Bone marrow (tissue), 2 donors: ENCODE measurements around the gene BAZ1B.
"Not testable (repeated sequence)": the region's sequence is repeated elsewhere in the genome, so short reads cannot be mapped to it uniquely, and the experiment has no call there.

ENCODE experiments used
- DNase-seq, 2 donors: peaks; one replicate each; lab custom pipeline; 2025; lab: John Stamatoyannopoulos, UW

The BAZ1B gene

DNA sequence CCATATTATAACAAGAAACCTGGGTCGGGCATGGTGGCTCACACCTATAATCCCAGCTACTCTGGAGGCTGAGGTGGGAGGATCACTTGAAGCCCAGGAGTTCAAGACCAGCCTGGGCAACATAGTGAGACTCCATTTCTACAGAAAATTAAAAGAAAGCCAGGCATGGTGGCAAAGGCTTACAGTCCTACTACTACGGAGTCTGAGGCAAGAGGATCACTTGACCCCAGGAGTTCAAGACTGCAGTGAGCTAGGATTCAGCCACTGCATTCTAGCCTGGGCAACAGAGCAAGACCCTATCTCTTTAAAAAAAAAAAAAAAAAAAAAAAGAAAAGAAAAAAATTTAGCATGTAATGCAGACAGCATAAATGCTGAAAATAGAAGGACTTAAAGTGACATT, 16.4 kb upstream of the BAZ1B start:
- not testable (repeated sequence) for DNase-seq

GRCh38 chr7:73537051-73537450, 15.0 kb upstream of the BAZ1B start:
- DNase-seq: no peak

DNA sequence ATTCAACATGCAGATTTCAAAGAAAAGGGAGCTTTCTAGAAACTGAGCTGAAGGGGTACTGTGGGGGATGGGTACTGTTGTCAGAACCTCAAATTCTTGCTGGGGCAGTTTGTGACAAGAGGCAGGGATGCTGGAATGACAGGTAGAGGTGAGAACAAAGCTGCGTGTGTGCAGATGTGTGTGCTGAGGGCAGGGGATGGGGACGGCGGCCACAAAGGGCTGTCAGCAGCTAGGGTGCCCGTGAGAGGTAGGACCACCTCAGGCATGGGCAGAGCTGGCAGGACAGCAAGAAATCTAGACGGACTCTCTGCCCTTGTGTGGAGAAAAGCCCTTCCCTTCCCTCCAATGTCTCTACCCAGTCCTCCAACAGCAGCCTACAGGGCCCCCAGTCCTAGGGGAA, 14.4 kb upstream of the BAZ1B start:
- no peak for DNase-seq

DNA sequence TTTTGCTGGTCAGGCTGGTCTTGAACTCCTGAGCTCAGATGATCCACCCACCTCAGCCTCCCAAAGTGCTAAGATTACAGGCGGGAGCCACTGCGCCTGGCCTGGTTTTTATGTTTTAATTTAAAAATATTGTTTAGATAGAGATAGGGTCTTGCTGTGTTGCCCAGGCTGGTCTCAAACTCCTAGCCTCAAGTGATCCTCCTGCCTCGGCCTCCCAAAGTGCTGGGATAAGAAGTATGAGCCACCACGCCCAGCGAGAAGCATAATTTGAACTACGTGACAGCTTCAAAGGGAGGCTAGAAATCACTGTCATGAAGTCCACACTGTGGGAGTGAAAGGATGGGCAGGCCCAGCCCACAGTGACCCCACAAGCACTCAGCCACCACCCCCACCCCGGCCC, 13.8 kb upstream of the BAZ1B start:
- not testable (repeated sequence) for DNase-seq

DNA sequence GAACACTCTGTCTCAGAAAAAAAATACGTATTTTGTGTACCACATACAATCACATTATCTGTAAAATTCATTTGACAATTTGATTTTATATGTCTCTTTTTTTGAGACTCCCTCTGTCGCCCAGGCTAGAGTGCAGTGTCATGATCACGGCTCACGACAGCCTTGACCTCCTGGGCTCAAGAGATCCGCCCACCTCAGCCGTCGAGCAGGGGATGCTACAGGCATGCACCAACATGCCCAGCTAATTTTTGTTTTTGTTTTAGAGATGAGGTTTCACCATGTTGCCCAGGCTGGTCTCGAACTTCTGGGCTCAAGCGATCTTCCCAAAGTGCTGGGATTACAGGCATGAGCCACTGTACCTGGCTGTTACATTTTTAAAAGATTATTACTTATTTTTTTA, 11.6 kb upstream of the BAZ1B start:
- DNase-seq: no peak

- DNase-seq: no peak
Observed at GRCh38 chr7:73532224-73532623, 10.1 kb upstream of the BAZ1B start.

DNA sequence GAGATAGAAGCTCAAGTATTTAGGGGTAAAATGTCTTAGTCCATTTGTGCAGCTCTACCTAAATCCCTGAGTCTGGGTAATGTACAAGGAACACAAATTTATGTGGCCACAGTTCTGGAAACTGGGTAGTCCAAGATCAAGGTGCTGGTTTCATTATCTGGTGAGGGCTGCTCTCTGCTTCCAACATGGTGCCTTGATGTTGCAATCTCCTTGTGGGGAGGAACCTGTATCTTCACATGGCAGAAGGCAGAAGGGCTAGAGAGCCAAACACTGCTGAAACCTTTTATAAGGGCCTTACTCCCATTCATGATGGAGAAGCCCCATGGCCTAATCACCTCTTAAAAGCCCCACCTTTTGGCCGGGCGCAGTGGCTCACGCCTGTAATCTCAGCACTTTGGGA, 8.7 kb upstream of the BAZ1B start:
- no peak for DNase-seq

DNA sequence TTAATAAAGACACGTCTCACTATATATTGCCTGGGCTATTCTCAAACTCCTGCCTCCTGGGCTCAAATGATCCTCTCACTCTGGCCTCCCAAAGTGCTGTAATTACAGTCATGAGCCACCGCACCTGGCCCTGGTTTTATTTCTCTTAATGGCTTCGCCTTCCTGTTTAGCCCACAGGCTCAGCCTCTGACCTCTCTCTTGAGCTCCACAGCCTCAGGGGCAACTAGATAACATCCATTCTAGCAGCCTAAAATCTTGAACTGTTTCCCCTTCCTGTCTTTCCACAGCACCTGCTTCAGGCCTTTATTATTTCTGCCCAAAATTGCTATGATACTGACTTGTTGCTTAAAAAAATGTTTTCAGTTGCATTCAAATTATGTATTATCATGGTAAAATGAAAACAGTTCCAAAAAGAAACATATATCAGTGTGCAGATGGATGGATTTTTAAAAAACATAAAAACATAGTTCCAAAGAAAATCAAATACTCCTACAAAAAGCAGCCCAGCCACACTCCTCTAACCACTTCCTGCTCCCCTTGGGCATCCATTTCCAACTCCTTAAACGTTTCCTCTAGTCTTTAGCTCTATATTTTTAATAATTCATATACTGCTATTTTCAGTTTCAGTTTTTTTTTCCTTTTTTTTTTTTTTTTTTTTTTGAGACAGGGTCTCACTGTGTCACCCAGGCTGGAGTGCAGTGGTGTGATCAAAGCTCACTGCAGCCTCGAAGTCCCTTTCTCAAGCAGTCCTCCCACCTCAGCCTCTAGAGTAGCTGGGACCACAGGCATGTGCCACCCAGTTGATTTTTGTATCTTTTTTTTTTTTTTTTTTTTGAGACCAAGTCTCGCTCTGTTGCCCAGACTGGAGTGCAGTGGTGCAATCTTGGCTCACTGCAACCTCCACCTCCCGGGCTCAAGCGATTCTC, 5.1 kb upstream of the BAZ1B start:
- DNase-seq: no peak

- not testable (repeated sequence) for DNase-seq
Observed at GRCh38 chr7:73526158-73526494, 4.0 kb upstream of the BAZ1B start.

DNA sequence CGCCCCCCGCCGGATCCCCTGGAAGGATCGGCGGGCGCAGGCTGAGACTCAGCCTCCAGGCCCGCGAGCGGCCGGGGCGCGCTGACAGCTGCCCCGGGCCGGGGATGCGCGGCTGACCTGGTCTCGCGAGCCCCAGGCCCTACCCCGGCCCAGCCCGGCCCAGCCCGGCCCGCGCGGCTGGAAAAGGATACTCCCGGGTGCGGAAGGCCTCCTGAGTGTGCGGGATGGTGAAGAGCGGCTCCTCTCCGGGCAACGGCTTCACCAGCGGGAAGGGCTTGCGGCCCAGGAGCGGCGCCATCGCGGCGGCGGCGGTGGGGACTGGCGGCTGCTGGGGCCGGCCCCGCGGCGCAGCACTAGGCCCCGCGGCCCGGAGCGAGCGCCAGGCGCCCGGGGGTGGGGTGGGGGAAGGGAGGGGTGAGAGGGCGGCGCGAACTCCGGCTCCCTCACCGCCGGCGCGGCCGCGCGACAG, 423 bp downstream of the BAZ1B start:
- peak; percentile 36 to 83 for DNase-seq

- DNase-seq: no peak
Observed at GRCh38 chr7:73520673-73521635, 1.1 kb downstream of the BAZ1B start.

DNA sequence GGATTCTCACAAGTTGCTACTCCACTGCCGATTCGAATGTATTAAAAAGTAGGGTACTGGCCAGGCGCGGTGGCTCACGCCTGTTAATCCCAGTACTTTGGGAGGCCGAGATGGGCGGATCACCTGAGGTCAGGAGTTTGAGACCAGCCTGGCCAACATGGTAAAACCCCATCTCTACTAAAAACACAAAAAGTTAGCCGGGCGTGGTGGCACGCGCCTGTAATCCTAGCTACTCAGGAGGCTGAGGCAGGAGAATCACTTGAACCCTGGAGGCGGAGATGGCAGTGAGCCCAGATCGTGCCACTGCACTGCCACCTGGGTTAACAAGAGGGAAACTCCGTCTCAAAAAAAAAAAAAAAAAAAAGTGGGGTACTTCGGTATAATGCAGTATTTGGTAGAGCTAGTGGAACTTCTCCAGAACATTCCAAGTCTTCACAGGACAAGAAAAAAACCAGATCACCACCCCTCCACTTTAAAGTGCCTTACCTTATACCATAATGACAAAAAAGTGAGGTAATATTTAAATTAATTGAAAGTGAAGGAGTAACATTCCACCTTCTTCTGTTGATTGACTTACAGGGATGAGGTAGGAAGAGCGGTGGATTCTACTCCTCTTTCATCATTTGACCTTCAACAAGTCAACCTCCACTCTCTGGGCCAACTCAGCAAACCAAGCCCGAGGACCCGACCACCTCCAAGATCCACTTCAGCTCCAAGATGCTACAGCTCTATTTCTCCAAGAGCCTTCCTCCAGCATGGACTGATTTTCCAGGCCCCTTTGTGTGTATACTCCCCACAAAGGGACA, 2.0 kb downstream of the BAZ1B start:
- no peak for DNase-seq

DNA sequence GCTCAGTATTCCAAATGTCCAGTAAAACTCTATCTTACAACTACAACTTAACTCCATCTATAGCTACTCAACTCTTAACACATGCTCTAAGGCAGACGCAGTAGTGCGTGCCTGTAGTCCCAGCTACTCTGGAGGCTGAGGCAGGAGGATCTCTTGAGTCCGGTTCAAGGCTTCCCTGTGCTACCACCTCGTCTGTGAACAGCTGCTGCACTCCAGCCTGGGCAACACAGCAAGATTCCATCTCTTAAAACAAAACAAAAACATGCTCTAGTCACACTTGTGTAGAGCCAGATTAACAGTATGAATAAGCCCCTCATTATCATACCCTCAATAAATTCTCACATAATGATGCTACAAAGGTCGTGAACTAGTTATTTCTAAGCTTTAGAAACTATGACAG, 3.6 kb downstream of the BAZ1B start:
- no peak for DNase-seq

GRCh38 chr7:73517241-73517995, 4.7 kb downstream of the BAZ1B start:
- DNase-seq: no peak

DNA sequence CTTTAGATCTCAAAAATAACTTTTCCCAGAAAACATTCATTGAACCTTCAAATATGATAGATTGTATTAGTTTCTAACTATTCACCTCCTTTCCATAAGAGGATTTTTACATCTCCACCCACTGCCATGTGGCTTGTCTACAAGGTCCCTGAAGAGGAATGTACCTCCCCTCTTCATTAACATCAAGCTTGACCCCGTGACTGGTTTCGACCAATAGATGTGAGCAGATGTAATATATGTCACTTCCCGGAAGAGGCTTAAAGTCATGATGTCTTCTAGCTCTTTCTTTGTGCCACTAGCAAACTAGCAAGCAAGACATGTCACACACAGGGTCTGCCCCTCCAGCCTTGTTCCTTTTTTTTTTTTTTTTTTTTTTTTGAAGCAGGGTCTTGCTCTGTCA, 6.9 kb downstream of the BAZ1B start:
- DNase-seq: no peak

DNA sequence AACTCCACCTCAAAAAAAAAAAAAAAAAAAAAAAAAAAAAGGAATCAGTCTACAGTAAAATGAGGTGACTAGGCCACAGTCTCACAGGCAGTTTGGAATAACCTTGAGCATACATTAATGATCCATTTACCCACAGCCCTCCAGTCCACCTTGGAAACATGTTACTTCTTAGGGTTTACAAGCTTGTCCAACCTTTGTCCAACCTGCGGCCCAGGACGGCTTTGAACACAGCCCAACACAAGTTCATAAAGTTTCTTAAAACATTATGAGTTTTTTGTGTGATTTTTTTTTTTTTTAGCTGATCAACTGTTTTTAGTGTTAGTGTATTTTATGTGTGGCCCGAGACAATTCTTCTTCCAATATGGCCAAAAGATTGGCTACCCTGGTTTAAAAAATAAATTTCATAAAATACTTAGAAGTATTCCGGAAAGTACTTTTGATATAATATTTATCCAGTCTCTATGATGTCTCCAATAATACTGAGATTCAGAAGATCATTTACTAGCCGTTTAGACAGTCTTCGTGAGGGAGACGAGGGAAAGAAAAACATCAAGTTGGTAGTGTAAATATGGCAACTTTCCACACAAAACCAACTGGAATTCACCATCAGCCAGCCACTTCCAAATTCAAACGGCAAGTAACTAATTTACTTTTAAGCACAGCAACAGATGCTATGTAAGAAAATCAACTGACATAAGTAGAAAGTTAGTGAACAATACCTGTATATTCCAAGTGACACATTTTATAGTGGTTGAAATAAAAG, 9.9 kb downstream of the BAZ1B start:
- no peak for DNase-seq

- DNase-seq: no peak
Observed at GRCh38 chr7:73509463-73509862, 12.6 kb downstream of the BAZ1B start.

DNA sequence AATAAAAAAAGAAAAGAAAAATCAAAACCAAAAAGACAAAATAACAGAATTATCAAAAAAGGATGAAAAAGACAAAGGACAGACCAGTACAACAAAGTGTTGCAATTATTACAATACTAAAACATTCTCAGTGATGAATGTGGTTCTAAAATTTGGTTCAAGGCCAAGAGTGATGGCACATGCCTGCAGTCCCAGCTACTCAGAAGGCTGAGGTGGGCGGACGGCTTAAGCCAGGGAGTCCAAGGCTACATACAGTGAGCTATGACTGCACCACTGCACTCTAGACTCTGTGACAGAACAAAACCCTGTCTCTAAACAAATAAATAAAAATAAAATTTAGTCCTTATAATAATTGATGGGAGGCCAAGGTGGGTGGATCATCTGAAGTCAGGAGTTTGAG, 14.5 kb downstream of the BAZ1B start:
- DNase-seq: no peak

DNA sequence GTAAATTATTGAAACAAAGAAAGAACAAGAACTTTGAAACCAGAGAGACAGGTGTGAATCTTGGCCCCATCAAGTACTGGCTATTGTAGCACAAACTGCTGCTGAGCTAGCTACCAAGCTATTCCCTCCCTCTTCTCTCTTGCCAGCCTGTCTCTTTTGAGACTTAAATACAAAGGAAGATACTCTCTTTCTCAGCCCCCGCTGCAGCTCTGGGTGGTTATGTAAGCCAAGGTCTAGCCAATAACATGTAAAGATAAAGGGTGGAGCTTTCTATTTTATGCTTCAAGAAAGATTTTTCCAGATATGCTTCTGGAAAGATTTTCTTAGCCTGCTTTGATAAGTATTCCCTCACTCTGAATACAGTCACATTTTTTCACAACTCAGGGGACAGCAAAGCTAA, 17.2 kb downstream of the BAZ1B start:
- no peak for DNase-seq

DNA sequence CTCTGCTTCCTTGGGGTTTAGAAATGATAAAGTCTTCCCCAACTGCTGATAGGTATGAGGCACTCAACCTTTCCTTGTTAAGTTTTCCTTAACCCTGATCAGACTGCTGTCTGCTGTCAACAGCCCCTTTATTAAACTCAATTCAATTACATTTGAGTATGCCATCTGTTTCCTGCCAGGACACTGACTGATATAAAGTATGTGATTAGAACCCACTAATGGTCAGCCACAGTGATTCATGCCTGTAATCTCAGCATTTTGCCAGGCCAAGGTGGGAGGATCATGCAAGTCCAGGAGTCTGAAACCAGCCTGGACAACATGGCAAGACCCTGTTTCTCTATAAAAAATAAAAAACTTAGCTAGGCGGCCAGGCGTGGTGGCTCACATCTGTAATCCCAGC, 18.1 kb downstream of the BAZ1B start:
- no peak for DNase-seq

DNA sequence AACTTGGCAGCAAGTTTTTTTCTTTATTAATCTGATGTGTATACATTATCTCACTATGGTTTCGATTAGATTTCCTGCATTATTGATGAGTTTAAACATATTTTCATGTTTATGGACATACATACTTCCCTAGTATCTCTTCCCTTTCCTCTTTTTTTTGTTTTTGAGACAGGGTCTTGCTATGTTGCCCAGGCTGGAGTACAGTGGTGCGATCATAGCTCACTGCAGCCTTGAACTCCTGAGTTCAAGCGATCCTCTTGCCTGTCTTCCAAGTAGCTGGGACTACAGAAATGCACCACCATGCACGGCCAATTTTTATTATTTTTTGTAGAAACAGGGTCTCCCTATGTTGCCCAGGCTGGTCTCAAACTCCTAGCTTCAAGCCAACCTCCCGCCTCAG, 18.9 kb downstream of the BAZ1B start:
- DNase-seq: no peak
